ENCODE results near the gene CARMIL1.

CARMIL1 gene

DNA sequence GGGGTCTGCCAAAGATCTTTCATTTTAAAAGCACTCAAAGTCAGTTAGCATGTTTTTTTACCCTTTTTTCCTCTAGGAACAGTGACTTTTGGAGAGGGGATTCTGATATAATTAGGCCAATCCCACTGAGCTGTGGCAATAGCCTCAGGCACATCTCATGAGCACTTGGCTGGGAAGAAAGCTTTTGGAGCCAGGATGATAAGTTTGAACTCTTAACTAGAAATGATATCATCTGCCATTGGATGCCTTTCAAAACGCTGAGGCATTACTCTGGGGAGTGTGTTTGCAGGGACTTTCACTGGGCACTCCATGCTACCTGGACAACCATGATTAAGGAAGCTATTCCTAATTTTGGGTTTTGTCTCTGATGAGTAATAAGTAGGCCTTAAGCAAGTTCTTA, 376.5 kb downstream of the CARMIL1 start:
- Histone ChIP-seq H3K4me1 (no peaks in the 10 kb centered on the region), H3K9me3 (no peaks in the 10 kb centered on the region), H3K4me2 (no peak overlapping the region), H3K9ac (no peak overlapping the region), H3K36me3 (no peaks in the 10 kb centered on the region), H3K27ac (no peak overlapping the region), H3K27me3 (no peaks in the 10 kb centered on the region), H3K4me3 (no peak overlapping the region), H4K20me1 (no peaks in the 10 kb centered on the region)
- no peak for TF ChIP-seq Cebpa-rat (IDR thresholded peaks at IDR 0.05)

DNA sequence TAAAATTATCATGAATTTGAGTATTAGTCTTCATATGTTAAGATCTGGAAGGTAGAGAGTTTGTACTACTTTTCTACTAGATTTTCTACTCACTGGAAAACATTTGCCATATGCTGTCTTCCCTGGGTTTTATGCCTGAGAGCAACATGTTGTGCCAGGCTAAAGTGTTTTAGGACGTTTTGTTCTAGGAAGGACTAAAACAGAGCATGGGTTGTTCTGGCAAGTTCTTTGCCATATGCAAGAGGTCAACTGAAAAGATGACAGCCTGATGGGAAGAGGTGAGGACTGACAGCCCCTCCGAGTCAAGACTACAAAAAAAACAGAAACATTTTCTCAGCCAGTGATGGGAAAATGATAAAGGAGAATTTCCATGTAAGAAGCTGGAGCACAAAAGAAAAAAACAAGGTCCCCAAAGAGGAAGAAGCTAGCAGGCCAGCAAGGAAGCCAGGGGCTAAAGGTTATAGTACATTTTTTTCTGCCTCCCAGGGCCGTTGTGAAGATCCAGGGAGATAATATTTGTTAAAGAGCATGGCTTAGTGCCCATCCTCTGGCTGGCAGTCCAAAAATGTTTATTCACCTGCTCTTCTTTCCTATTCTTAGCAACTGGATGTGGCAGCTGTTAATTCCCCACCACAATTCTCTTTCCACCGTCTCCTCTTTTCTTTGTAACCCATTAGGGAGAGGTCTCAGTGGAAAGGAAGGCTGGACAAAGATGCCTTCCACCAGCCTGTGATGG, 380.6 kb downstream of the CARMIL1 start:
- H3K4me2 ChIP-seq = no peak overlapping the region
- no peaks in the 10 kb centered on the region for H4K20me1 ChIP-seq
- TF ChIP-seq Cebpa-rat (IDR thresholded peaks at IDR 0.05) = no peak
- H3K9me3 ChIP-seq = no peaks in the 10 kb centered on the region
- no peaks in the 10 kb centered on the region for H3K27me3 ChIP-seq
- no peaks in the 10 kb centered on the region for H3K36me3 ChIP-seq
- no peak overlapping the region for H3K9ac ChIP-seq
- no peaks in the 10 kb centered on the region for H3K4me1 ChIP-seq
- no peak overlapping the region for H3K27ac ChIP-seq
- H3K4me3 ChIP-seq = no peak overlapping the region

DNA sequence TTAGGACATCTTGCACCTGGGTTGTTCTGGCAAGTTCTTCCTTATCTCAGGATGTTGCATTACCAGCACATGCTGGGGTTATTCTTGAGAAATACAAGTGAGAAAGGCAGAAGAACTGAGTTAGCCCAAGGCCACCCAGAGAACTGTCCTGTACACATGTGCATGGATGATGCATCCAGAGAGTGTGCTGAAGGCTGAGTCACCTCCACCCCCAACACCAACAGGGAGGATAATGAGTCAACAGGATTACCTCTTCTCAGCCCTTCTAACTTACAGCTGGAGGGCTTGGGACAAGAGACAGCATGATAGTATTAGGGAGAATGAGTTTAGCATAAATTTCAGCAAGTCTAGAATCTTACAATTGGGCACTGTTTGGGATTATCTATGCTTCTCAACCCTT, 381.3 kb downstream of the CARMIL1 start:
- Histone ChIP-seq H3K27me3 (no peaks in the 10 kb centered on the region), H3K4me3 (no peak overlapping the region), H3K27ac (no peak overlapping the region), H3K36me3 (no peaks in the 10 kb centered on the region), H3K4me1 (no peaks in the 10 kb centered on the region), H3K9ac (no peak overlapping the region), H3K4me2 (no peak overlapping the region), H3K9me3 (no peaks in the 10 kb centered on the region), H4K20me1 (no peaks in the 10 kb centered on the region)
- no peak for TF ChIP-seq Cebpa-rat (IDR thresholded peaks at IDR 0.05)

DNA sequence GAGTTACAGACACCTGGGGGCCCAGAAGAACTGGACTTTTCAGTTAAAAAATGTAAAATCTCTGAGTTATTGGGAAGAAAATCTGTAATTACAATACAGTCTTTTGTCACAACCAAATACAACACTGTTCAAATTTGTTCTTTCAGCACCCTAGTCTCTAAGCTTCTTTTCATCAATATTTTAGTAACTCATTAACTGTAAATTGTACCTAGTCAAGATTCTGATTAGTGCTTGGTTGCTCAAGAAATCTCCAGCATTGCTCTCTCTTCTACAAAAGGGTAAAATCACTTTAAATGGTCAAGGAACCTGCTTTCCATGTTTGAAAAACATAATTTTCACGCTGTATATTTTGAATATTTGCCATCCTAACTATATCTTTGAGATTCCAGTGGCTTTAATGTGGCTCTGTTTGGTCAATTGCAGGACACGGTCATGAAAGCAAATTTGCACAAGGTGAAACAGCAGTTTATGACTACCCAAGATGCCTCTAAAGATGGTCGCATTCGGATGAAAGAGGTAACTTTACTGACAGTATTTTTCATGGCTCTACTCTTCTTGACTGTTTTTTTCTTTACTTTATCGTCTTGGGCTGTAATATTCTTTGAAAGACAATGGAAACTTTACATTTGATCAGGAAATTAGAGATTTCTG, 382.1 kb downstream of the CARMIL1 start:
- Histone ChIP-seq H3K4me1 (no peaks in the 10 kb centered on the region), H3K9me3 (no peaks in the 10 kb centered on the region), H3K27me3 (no peaks in the 10 kb centered on the region), H3K4me3 (no peak overlapping the region), H3K36me3 (no peaks in the 10 kb centered on the region), H3K9ac (no peak overlapping the region), H4K20me1 (no peaks in the 10 kb centered on the region), H3K27ac (no peak overlapping the region), H3K4me2 (no peak overlapping the region)
- no peak for TF ChIP-seq Cebpa-rat (IDR thresholded peaks at IDR 0.05)

DNA sequence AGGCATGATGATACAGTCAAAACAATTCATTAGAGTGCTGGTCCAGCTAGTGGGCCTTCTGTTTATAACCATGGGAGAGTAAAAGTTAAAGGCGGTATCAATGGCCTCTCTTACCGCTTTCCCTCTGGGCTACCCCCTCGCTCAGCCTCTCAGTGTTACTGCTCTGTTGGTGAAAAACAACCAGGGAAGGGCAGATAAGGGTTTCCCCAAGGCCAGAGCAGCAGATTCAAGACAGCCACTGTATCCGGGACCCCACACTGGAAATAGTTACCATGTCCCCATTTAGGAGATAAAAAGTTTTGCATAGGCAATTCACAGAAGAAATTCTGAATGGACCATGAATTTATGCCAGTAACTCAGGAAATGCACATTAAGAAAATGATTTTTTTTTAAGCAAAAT, 386.3 kb downstream of the CARMIL1 start:
- Histone ChIP-seq H3K27me3 (no peaks in the 10 kb centered on the region), H3K4me1 (no peaks in the 10 kb centered on the region)
- no peak for TF ChIP-seq Cebpa-rat (IDR thresholded peaks at IDR 0.05)

DNA sequence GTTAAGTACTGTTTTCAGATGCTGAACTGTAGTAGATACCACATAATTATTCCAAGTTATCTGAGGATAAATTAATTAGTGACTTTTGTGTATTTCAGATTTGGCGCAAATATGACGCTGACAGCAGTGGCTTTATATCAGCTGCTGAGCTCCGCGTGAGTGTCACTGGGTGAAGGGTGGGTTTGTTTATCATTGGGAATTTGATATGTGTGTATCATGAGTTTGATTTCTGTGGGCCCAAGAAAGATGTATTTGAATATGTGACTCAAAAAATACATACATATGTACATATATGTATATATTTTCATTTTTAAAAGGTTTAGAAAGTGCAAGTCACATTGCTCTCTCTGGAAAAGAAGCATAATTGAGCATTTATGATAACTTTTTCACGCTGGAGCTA, 390.2 kb downstream of the CARMIL1 start:
- H3K4me1 ChIP-seq = no peaks in the 10 kb centered on the region
- no peak overlapping the region for H3K9ac ChIP-seq
- H3K4me3 ChIP-seq = no peak overlapping the region
- no peaks in the 10 kb centered on the region for H4K20me1 ChIP-seq
- H3K27ac ChIP-seq = no peak overlapping the region
- H3K9me3 ChIP-seq = no peaks in the 10 kb centered on the region
- TF ChIP-seq Cebpa-rat (IDR thresholded peaks at IDR 0.05) = no peak
- H3K36me3 ChIP-seq = no peaks in the 10 kb centered on the region
- H3K27me3 ChIP-seq = no peaks in the 10 kb centered on the region
- H3K4me2 ChIP-seq = no peak overlapping the region

More for the DNA sequence above, 386.3 kb downstream of the CARMIL1 start:
- Histone ChIP-seq H3K27ac (no peak overlapping the region), H3K4me3 (no peak overlapping the region), H4K20me1 (no peaks in the 10 kb centered on the region), H3K36me3 (no peaks in the 10 kb centered on the region), H3K4me2 (no peak overlapping the region), H3K9me3 (no peaks in the 10 kb centered on the region), H3K9ac (no peak overlapping the region)
